B cell (primary cell): ENCODE results near the gene LRP1. TPM values are rescaled to one million over a fixed set of nuclear protein-coding genes. Genes with fewer than 3 reads are reported as not detected.
A peak's percentile ranks its signal among the peaks of the same experiment; 100 is the strongest.

ENCODE experiments used
- ATAC-seq: fragments of 200-7000 bp; cut with Tn5 transposase; one replicate; pipeline ENCODE4 v1.10.0; 2021; ENCODE audit warnings: low read depth, mild to moderate bottlenecking, moderate number of reproducible peaks, moderate library complexity
- CTCF ChIA-PET: fragments of 350-600 bp; sonication (Branson Sonifier 250); formaldehyde crosslinking; loops from one replicate; lab custom pipeline; 2021; ENCODE audit warnings: antibody characterized with exemption, inconsistent platforms; lab: Charles Lee
- POLR2A ChIA-PET: fragments of 350-600 bp; sonication (Branson Sonifier 250); formaldehyde crosslinking; loops from one replicate; lab custom pipeline; 2021; ENCODE audit warnings: antibody characterized with exemption; lab: Charles Lee
- DNase-seq: peaks from one replicate; pipeline ENCODE4 v3.0.0; 2013
- H2AFZ ChIP-seq: 2 replicates; pipeline ENCODE4 v1.6.1; 2012; ENCODE audit warnings: mild to moderate bottlenecking, low read depth, low read length; ENCODE audit not compliant: insufficient read depth, poor library complexity, severe bottlenecking
- H3K27ac ChIP-seq, 2 donors: 1 replicate in 1 of 2; 2 replicates in 1 of 2; pipeline ENCODE4 v1.5.1; 2012 to 2013; ENCODE audit warnings: low read length in 2 of 2, mild to moderate bottlenecking in 2 of 2, moderate library complexity in 1 of 2
- H3K27me3 ChIP-seq, 4 experiments: fragments of 200-600 bp in 1 of 4; sonication (generic) in 1 of 4; replicated peaks in 1 of 4; 1 replicate in 2 of 4; 2 replicates in 2 of 4; pipeline versions ENCODE4 v1.6.1 to v1.7.0; 2013 to 2016; ENCODE audit warnings: low read length in 3 of 4, mild to moderate bottlenecking in 2 of 4, mixed read lengths in 1 of 4, moderate library complexity in 1 of 4; ENCODE audit not compliant: insufficient read depth in 4 of 4, control insufficient read depth in 3 of 4; ENCODE audit errors: control extremely low read depth in 1 of 4
- H3K36me3 ChIP-seq, 2 experiments: replicated peaks in 1 of 2; 1 replicate in 1 of 2; 2 replicates in 1 of 2; pipeline versions ENCODE4 v1.6.1 to v1.7.1; 2013; ENCODE audit warnings: low read length in 1 of 2; ENCODE audit not compliant: insufficient read depth in 2 of 2, control insufficient read depth in 1 of 2; ENCODE audit errors: control extremely low read depth in 1 of 2, extremely low read depth in 1 of 2
- H3K4me1 ChIP-seq, 2 donors: fragments of 200-600 bp in 1 of 2; sonication (generic) in 1 of 2; 1 replicate in 1 of 2; 2 replicates in 1 of 2; pipeline versions ENCODE4 v1.5.1 to v1.6.1; 2013 to 2017; ENCODE audit warnings: low read length in 2 of 2; ENCODE audit not compliant: control insufficient read depth in 2 of 2, insufficient read depth in 2 of 2
- H3K4me2 ChIP-seq: replicated peaks from 2 replicates; pipeline ENCODE3; 2012; ENCODE audit warnings: mild to moderate bottlenecking, low read depth, low read length; ENCODE audit not compliant: poor library complexity, severe bottlenecking
- H3K4me3 ChIP-seq, 5 experiments: fragments of 200-600 bp in 1 of 5; sonication (generic) in 1 of 5; 1 replicate in 3 of 5; 2 replicates in 2 of 5; pipeline versions ENCODE4 v1.5.1 to v1.7.0; 2011 to 2016; ENCODE audit warnings: low read length in 4 of 5, mild to moderate bottlenecking in 4 of 5, low read depth in 2 of 5, control low read depth in 1 of 5, moderate library complexity in 1 of 5; ENCODE audit not compliant: insufficient read depth in 1 of 5; ENCODE audit errors: control extremely low read depth in 1 of 5, extremely low read depth in 1 of 5
- H3K79me2 ChIP-seq: fragments of 200-600 bp; sonication (generic); one replicate; pipeline ENCODE4 v1.6.0; 2016; ENCODE audit warnings: low read length; ENCODE audit not compliant: control insufficient read depth, insufficient read depth
- H3K9ac ChIP-seq: fragments of 200-600 bp; sonication (generic); 2 replicates; pipeline ENCODE4 v1.6.1; 2017; ENCODE audit warnings: mild to moderate bottlenecking, low read length, moderate library complexity
- H3K9me3 ChIP-seq, 3 donors: one replicate each; pipeline versions ENCODE4 v1.6.1 to v1.7.1; 2013; ENCODE audit warnings: low read length in 2 of 3; ENCODE audit not compliant: control insufficient read depth in 2 of 3, insufficient read depth in 1 of 3; ENCODE audit errors: control extremely low read depth in 1 of 3
- H4K20me1 ChIP-seq: 2 replicates; pipeline ENCODE4 v1.6.0; 2012; ENCODE audit warnings: mild to moderate bottlenecking, low read length; ENCODE audit not compliant: insufficient read depth, control insufficient read depth, poor library complexity, severe bottlenecking
- H3K27ac Mint-ChIP-seq: one replicate; pipeline ENCODE4 v1.8.0; 2021; ENCODE audit warnings: mixed read lengths
- H3K27me3 Mint-ChIP-seq: one replicate; pipeline ENCODE4 v1.8.0; 2021; ENCODE audit warnings: mixed read lengths
- H3K4me1 Mint-ChIP-seq: one replicate; pipeline ENCODE4 v1.8.0; 2021; ENCODE audit warnings: mixed read lengths
- H3K4me3 Mint-ChIP-seq: one replicate; pipeline ENCODE4 v1.8.0; 2021; ENCODE audit warnings: mixed read lengths
- H3K9me3 Mint-ChIP-seq: one replicate; pipeline ENCODE4 v1.8.0; 2022; ENCODE audit warnings: mixed read lengths; ENCODE audit not compliant: insufficient read depth
- CTCF ChIP-seq: fragments of 200-600 bp; IDR thresholded peaks from one replicate; pipeline ENCODE4 v1.8.0; 2022; ENCODE audit warnings: antibody characterized with exemption, mild to moderate bottlenecking
- EZH2 ChIP-seq: IDR thresholded peaks from 2 replicates; pipeline ENCODE4 v1.6.1; 2012; ENCODE audit warnings: borderline replicate concordance, low read depth, mild to moderate bottlenecking, moderate library complexity, low read length; ENCODE audit not compliant: insufficient read depth, poor library complexity, severe bottlenecking
- WGBS: methylation state at CpG from one replicate; pipeline ENCODE4 v1.1.5; 2013; ENCODE audit warnings: missing lambda C conversion rate; ENCODE audit not compliant: insufficient coverage; 5-methylcytosine and 5-hydroxymethylcytosine counted together
- intact Hi-C: fragments of 100-400 bp; cut with micrococcal nuclease; formaldehyde crosslinking; loops from one replicate; pipeline ENCODE4 v1.10.0; 2022
- polyA plus RNA-seq: library from polyadenylated mRNA; depleted of rRNA; stranded (reverse); fragments of >200 nt; gene quantifications from 2 replicates; pipeline ENCODE4 v1.2.3, GENCODE V29; 2012
- total RNA-seq, 2 donors: library from RNA; stranded (reverse); fragments of 120-200 nt in 1 of 2; gene quantifications; 1 replicate in 1 of 2; 2 replicates in 1 of 2; pipeline versions ENCODE4 v1.2.3 to v1.2.4, GENCODE V29; 2013 to 2022

LRP1 gene
- total and polyA plus RNA-seq, 2 donors (not counting 1 experiment from before 2014, with no cell fraction given), result 2.0 to 4.1 TPM

DNA sequence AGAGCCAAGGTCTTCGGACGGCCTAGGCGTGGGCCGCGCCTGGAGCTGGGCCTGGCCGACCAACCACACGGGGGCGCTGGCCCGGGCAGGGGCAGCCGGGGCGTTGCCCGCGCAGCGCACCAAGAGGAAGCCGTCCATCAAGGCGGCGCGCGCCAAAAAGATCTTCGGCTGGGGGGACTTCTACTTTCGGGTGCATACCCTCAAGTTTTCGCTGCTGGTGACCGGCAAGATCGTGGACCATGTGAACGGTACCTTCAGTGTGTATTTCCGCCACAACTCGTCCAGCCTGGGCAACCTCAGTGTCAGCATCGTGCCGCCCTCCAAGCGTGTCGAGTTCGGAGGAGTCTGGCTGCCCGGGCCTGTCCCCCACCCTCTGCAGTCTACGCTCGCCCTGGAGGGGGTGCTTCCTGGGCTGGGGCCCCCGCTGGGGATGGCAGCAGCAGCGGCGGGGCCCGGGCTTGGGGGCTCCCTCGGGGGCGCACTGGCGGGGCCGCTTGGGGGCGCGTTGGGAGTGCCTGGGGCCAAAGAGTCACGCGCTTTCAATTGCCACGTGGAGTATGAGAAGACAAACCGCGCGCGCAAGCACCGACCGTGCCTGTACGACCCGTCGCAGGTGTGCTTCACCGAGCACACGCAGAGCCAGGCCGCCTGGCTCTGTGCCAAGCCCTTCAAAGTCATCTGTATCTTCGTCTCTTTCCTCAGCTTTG, 96.8 kb downstream of the LRP1 start:
- Histone ChIP-seq H3K4me3 (peak overlapping the region in 1 of 5 experiments; percentile 48), H3K79me2 (peaks cover 21% of the 10 kb centered on the region), H3K27ac (no peak overlapping the region), H3K4me2 (peak overlapping the region; percentile 72), H4K20me1 (peaks cover 24% of the 10 kb centered on the region), H3K9me3 (peaks cover 0 to 41% (median 0%) of the 10 kb centered on the region in 3 donors), H3K36me3 (no peaks in the 10 kb centered on the region), H3K4me1 (peaks cover 75 to 84% of the 10 kb centered on the region in 2 donors), H3K27me3 (peaks cover 0 to 73% (median 48%) of the 10 kb centered on the region in 4 experiments), H3K9ac (peak overlapping the region; percentile 24), H2AFZ (peak overlapping the region; percentile 34)
- peaks cover 41% of the 10 kb centered on the region for H3K27me3 Mint-ChIP-seq
- intact Hi-C loops, result loop anchor here (1.0 to 5.0 kb wide), 3 partner anchors 9 to 148 kb away; partner anchors contain the start of genes NEMP1 and NXPH4
- 2% methylated on average over 61 of the region's 61 CpGs for WGBS
- H3K4me1 Mint-ChIP-seq, result peaks cover 73% of the 10 kb centered on the region
- CTCF ChIA-PET, result interaction anchor here (12.0 to 31.1 kb wide), 2 partner anchors 9 to 14 kb away, joined by 360 to 838 read pairs; partner anchors contain the start of gene NXPH4
- peak overlapping the region; percentile 85 for H3K4me3 Mint-ChIP-seq
- peak; percentile 46 for ATAC-seq
- no peaks in the 10 kb centered on the region for H3K9me3 Mint-ChIP-seq
- POLR2A ChIA-PET, result interaction anchor here (0.6 to 7.5 kb wide), 2 partner anchors 13 to 97 kb away, joined by 3 to 89 read pairs; a partner anchor contains a TSS
- peak; percentile 89 for DNase-seq
- peak overlapping the region; percentile 84 for H3K27ac Mint-ChIP-seq
- TF ChIP-seq CTCF, result peak; percentile 71
- TF ChIP-seq EZH2, result no peak
